CD4-positive, alpha-beta T cell treated with Interleukin-6 for 4 hours (primary cell): ENCODE data around the gene RAB3IL1.
"Not testable (repeated sequence)": the region's sequence is repeated elsewhere in the genome, so short reads cannot be mapped to it uniquely, and the experiment has no call there.

ENCODE experiments used
- DNase-seq: peaks from one replicate; pipeline ENCODE4 v3.0.0-alpha.2; 2020; ENCODE audit warnings: mixed read lengths

The RAB3IL1 gene

GRCh38 chr11:61917334-61918109 is at the start of gene RAB3IL1:
RAB3IL1 (minus strand) TSS chr11:61917566; CDS start chr11:61917367, 199 bp downstream.
- no peak for DNase-seq

- peak; percentile 45 for DNase-seq
Observed at GRCh38 chr11:61966734-61967115, 49.4 kb upstream of the RAB3IL1 start.

GRCh38 chr11:61964666-61965271 is 47.4 kb upstream of the RAB3IL1 start:
- not testable (repeated sequence) for DNase-seq

GRCh38 chr11:61964058-61964665 is 46.8 kb upstream of the RAB3IL1 start:
- no peak for DNase-seq

- DNase-seq = no peak
Observed at GRCh38 chr11:61963282-61964057, 46.1 kb upstream of the RAB3IL1 start.

- no peak for DNase-seq
Observed at GRCh38 chr11:61963016-61963281, 45.6 kb upstream of the RAB3IL1 start.

GRCh38 chr11:61962213-61963015 is 45.0 kb upstream of the RAB3IL1 start:
- no peak for DNase-seq

GRCh38 chr11:61961570-61962212 is 44.3 kb upstream of the RAB3IL1 start:
- DNase-seq = no peak

- no peak for DNase-seq
Observed at GRCh38 chr11:61960532-61960931, 43.2 kb upstream of the RAB3IL1 start.

GRCh38 chr11:61959678-61960077 is 42.3 kb upstream of the RAB3IL1 start:
- DNase-seq = no peak

GRCh38 chr11:61959114-61959513 is 41.7 kb upstream of the RAB3IL1 start:
- no peak for DNase-seq

GRCh38 chr11:61958590-61958989 is 41.2 kb upstream of the RAB3IL1 start:
- no peak for DNase-seq

- DNase-seq = no peak
Observed at GRCh38 chr11:61957021-61957770, 39.8 kb upstream of the RAB3IL1 start.

GRCh38 chr11:61956191-61957020 is 39.0 kb upstream of the RAB3IL1 start:
- no peak for DNase-seq

- peak; percentile 30 for DNase-seq
Observed at GRCh38 chr11:61955422-61956135, 38.2 kb upstream of the RAB3IL1 start.

- DNase-seq = peak; percentile 9
Observed at GRCh38 chr11:61954851-61955421, 37.6 kb upstream of the RAB3IL1 start.

- DNase-seq = no peak
Observed at GRCh38 chr11:61954106-61954850, 36.9 kb upstream of the RAB3IL1 start.

- not testable (repeated sequence) for DNase-seq
Observed at GRCh38 chr11:61953632-61954031, 36.3 kb upstream of the RAB3IL1 start.

GRCh38 chr11:61952882-61953281 is 35.5 kb upstream of the RAB3IL1 start:
- DNase-seq = no peak
